ENCODE measurements around the gene TMLHE.
"Not testable (repeated sequence)": the region's sequence is repeated elsewhere in the genome, so short reads cannot be mapped to it uniquely, and the experiment has no call there.

Gene TMLHE

GRCh38 chrX:155491421-155491820, 121.3 kb downstream of the TMLHE start:
- DNase-seq: not testable (repeated sequence)

GRCh38 chrX:155477136-155477535, 135.6 kb downstream of the TMLHE start:
- not testable (repeated sequence) for DNase-seq

- DNase-seq: not testable (repeated sequence)
Measured at GRCh38 chrX:155466269-155466938, 146.3 kb downstream of the TMLHE start.

GRCh38 chrX:155460501-155460900, 152.3 kb downstream of the TMLHE start:
- DNase-seq: not testable (repeated sequence)

- DNase-seq: not testable (repeated sequence)
Measured at GRCh38 chrX:155458471-155458870, 154.3 kb downstream of the TMLHE start, which contains the start of gene F8A3. Gene F8A3 (minus strand): TSS chrX:155458620. CDS start chrX:155458600, 20 bp downstream.

GRCh38 chrX:155457761-155458447, 154.8 kb downstream of the TMLHE start:
- not testable (repeated sequence) for DNase-seq

GRCh38 chrX:155441097-155441496, 171.7 kb downstream of the TMLHE start:
- DNase-seq: no peak

Data from NCI-H1417 treated with DMSO at 0.1 percent for 48 hours (cell line).